Glomerular endothelial cell (primary cell): ENCODE results near the gene TEX50. TPM values are rescaled to one million over a fixed set of nuclear protein-coding genes. Genes with fewer than 3 reads are reported as not detected.
"Not testable (repeated sequence)": the region's sequence is repeated elsewhere in the genome, so short reads cannot be mapped to it uniquely, and the experiment has no call there.

Source experiments
- DNase-seq: peaks from one replicate; pipeline ENCODE4 v3.0.0-alpha.2; 2011; ENCODE audit warnings: low read depth, low spot score; ENCODE audit errors: extremely low read depth
- total RNA-seq: library from RNA; depleted of rRNA; stranded (reverse); fragments of >200 nt; gene quantifications from 2 replicates; pipeline ENCODE4 v1.2.3, GENCODE V29; 2015

TEX50 gene
- not detected in 2 replicates for total RNA-seq

GRCh38 chr1:173635116-173635515, at the start of gene TEX50:
TSS of gene TEX50 (plus strand) at chr1:173635338. CDS start at chr1:173635522, 184 bp downstream.
- DNase-seq, result no peak

- no peak for DNase-seq
Measured at GRCh38 chr1:173590557-173590956, 44.6 kb upstream of the TEX50 start.

- DNase-seq, result not testable (repeated sequence)
Measured at GRCh38 chr1:173591138-173591537, 44.0 kb upstream of the TEX50 start.

GRCh38 chr1:173596097-173596825, 38.9 kb upstream of the TEX50 start:
- no peak for DNase-seq

GRCh38 chr1:173601588-173601987, 33.5 kb upstream of the TEX50 start:
- DNase-seq, result no peak

- DNase-seq, result no peak
Measured at GRCh38 chr1:173603056-173603591, 32.0 kb upstream of the TEX50 start, which contains the start of gene SLC9C2. TSS of gene SLC9C2 (minus strand) at chr1:173603072. CDS start at chr1:173601776, 1,296 bp downstream.

- DNase-seq, result no peak
Measured at GRCh38 chr1:173608503-173609216, 26.5 kb upstream of the TEX50 start.

GRCh38 chr1:173613086-173613485, 22.1 kb upstream of the TEX50 start:
- DNase-seq, result not testable (repeated sequence)

- no peak for DNase-seq
Measured at GRCh38 chr1:173616859-173617258, 18.3 kb upstream of the TEX50 start.

GRCh38 chr1:173627269-173627668, 7.9 kb upstream of the TEX50 start:
- DNase-seq, result no peak

- no peak for DNase-seq
Measured at GRCh38 chr1:173628888-173629287, 6.2 kb upstream of the TEX50 start.

GRCh38 chr1:173637236-173638042, 2.3 kb downstream of the TEX50 start:
- not testable (repeated sequence) for DNase-seq

GRCh38 chr1:173638043-173639021, 3.2 kb downstream of the TEX50 start:
- no peak for DNase-seq

GRCh38 chr1:173639102-173639501, 4.0 kb downstream of the TEX50 start:
- no peak for DNase-seq

GRCh38 chr1:173642450-173643139, 7.5 kb downstream of the TEX50 start:
- not testable (repeated sequence) for DNase-seq

GRCh38 chr1:173646656-173647055, 11.5 kb downstream of the TEX50 start:
- DNase-seq, result no peak

GRCh38 chr1:173648880-173649605, 13.9 kb downstream of the TEX50 start:
- DNase-seq, result no peak

GRCh38 chr1:173660306-173660705, 25.2 kb downstream of the TEX50 start:
- no peak for DNase-seq
